ENCODE measurements around the gene MED23. TPM values are rescaled to one million over a fixed set of nuclear protein-coding genes. Genes with fewer than 3 reads are reported as not detected.

MED23 gene
- polyA plus RNA-seq, 3 donors: 4.5 to 21.9 (median 7.9) TPM

DNA sequence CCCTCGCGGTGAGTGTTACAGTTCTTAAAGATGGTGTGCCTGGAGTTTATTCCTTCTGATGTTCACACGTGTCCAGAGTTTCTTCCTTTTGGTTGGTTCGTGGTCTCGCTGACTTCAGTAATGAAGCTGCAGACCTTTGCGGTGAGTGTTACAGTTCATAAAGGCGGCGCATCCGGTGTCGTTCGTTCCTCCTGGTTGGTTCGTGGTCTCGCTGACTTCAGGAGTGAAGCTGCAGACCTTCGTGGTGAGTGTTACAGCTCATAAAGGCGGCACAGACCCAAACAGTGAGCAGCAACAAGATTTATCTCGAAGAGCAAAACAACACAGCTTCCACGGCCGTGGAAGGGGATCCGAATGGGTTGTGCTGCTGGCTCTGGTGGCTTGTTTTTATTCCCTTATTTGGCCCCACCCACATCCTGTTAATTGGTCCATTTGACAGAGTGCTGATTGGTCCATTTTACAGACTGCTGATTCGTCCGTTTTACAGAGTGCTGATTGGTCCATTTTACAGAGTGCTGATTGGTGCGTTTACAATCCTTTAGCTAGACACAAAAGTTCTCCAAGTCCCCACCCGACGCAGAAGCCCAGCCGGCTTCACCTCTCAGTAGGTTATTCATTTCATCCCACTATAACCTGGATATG lies 103.2 kb downstream of the MED23 start:
- H3K4me1 ChIP-seq (ENCODE audit: control insufficient read depth in 1 of 2, insufficient read depth in 2 of 2, low read length in 2 of 2): no peaks in the 10 kb centered on the region
- no peak overlapping the region for H3K27ac Mint-ChIP-seq
- no peak overlapping the region for H3K9ac ChIP-seq (ENCODE audit: insufficient read depth, low read length, poor library complexity, severe bottlenecking)
- WGBS (ENCODE audit: insufficient coverage): 94% methylated on average over 16 of the region's 25 CpGs
- no peaks in the 10 kb centered on the region for H4K20me1 ChIP-seq (ENCODE audit: insufficient read depth, low read length)
- H3K27ac ChIP-seq (ENCODE audit: low read depth in 1 of 2, low read length in 2 of 2): no peak overlapping the region
- TF ChIP-seq, protein P1, sequence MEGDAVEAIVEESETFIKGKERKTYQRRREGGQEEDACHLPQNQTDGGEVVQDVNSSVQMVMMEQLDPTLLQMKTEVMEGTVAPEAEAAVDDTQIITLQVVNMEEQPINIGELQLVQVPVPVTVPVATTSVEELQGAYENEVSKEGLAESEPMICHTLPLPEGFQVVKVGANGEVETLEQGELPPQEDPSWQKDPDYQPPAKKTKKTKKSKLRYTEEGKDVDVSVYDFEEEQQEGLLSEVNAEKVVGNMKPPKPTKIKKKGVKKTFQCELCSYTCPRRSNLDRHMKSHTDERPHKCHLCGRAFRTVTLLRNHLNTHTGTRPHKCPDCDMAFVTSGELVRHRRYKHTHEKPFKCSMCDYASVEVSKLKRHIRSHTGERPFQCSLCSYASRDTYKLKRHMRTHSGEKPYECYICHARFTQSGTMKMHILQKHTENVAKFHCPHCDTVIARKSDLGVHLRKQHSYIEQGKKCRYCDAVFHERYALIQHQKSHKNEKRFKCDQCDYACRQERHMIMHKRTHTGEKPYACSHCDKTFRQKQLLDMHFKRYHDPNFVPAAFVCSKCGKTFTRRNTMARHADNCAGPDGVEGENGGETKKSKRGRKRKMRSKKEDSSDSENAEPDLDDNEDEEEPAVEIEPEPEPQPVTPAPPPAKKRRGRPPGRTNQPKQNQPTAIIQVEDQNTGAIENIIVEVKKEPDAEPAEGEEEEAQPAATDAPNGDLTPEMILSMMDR (IDR thresholded peaks at IDR 0.05): no peak
- H3K9me3 Mint-ChIP-seq: peaks cover 0 to 5% (median 2%) of the 10 kb centered on the region in 7 donors
- intact Hi-C loops (cut with micrococcal nuclease): no loop called here
- H3K4me1 Mint-ChIP-seq: peaks cover 7% of the 10 kb centered on the region
- no peaks in the 10 kb centered on the region for H3K36me3 Mint-ChIP-seq
- H3K9me3 ChIP-seq (replicated peaks in 1 of 2; ENCODE audit: control insufficient read depth in 1 of 2, insufficient read depth in 1 of 2, low read length in 2 of 2): peaks cover 0 to 6% of the 10 kb centered on the region in 2 donors
- no peak overlapping the region for H2AFZ ChIP-seq (ENCODE audit: insufficient read depth, low read depth, low read length, poor library complexity, severe bottlenecking)
- no peaks in the 10 kb centered on the region for H3K36me3 ChIP-seq (replicated peaks in 1 of 2; ENCODE audit: control insufficient read depth in 1 of 2, insufficient read depth in 2 of 2, low read length in 2 of 2)
- H3K79me2 ChIP-seq (ENCODE audit: insufficient read depth, low read length): no peaks in the 10 kb centered on the region
- no peaks in the 10 kb centered on the region for H3K27me3 Mint-ChIP-seq (ENCODE audit: low read depth in 3 of 3)
- DNase-seq: no peak
- H3K4me3 ChIP-seq (replicated peaks in 1 of 3; ENCODE audit: low read depth in 2 of 3, low read length in 3 of 3): no peak overlapping the region
- H3K4me3 Mint-ChIP-seq: no peak overlapping the region
- H3K4me2 ChIP-seq (replicated peaks; ENCODE audit: extremely low read depth, low read length, poor library complexity, severe bottlenecking): no peak overlapping the region
- H3K27me3 ChIP-seq (ENCODE audit: control insufficient read depth in 2 of 2, insufficient read depth in 2 of 2, low read length in 2 of 2): no peaks in the 10 kb centered on the region

DNA sequence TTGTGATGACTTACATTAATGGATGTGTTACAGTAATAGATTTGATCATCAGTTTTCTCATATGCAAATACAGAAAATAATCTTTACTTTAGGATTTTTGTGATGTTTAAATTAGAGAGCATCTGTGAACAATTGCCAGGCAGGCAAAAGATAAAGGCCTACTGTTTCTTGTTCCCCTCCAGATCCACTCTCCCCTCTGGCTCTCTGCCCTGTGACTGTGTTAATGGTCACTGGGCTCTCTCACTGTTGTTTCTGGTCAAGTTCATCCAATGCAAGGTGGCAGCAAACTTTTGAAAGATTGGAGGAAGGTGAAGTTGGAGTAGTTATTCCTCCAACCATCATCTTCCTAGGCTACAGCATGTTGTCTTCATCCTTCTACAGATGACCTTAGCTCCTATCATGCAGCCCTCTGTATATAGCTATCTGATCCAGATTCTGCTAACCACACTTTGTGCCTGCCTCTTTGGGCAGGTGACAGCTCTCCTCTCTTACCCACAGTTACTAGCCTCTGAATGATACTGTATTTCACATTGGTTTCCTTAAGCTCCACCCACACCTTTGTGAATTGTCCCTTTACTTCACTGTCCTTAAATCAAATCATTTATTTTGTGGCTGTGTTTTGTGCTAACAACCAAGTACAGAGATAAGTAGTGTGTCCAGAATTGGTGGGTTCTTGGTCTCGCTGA lies 103.9 kb downstream of the MED23 start:
- TF ChIP-seq, protein P1 (IDR thresholded peaks at IDR 0.05): no peak
- no peaks in the 10 kb centered on the region for H3K4me1 ChIP-seq (ENCODE audit: control insufficient read depth in 1 of 2, insufficient read depth in 2 of 2, low read length in 2 of 2)
- H3K4me1 Mint-ChIP-seq: peaks cover under 1% of the 10 kb centered on the region
- no peak overlapping the region for H2AFZ ChIP-seq (ENCODE audit: insufficient read depth, low read depth, low read length, poor library complexity, severe bottlenecking)
- no peaks in the 10 kb centered on the region for H3K27me3 ChIP-seq (ENCODE audit: control insufficient read depth in 2 of 2, insufficient read depth in 2 of 2, low read length in 2 of 2)
- H3K4me2 ChIP-seq (replicated peaks; ENCODE audit: extremely low read depth, low read length, poor library complexity, severe bottlenecking): no peak overlapping the region
- intact Hi-C loops (cut with micrococcal nuclease): no loop called here
- H3K9ac ChIP-seq (ENCODE audit: insufficient read depth, low read length, poor library complexity, severe bottlenecking): no peak overlapping the region
- WGBS (ENCODE audit: insufficient coverage): 100% methylated on average over 1 of the region's 1 CpG
- H3K9me3 Mint-ChIP-seq: peaks cover 0 to 5% (median 2%) of the 10 kb centered on the region in 7 donors
- H4K20me1 ChIP-seq (ENCODE audit: insufficient read depth, low read length): no peaks in the 10 kb centered on the region
- no peak overlapping the region for H3K4me3 Mint-ChIP-seq
- no peaks in the 10 kb centered on the region for H3K27me3 Mint-ChIP-seq (ENCODE audit: low read depth in 3 of 3)
- H3K4me3 ChIP-seq (replicated peaks in 1 of 3; ENCODE audit: low read depth in 2 of 3, low read length in 3 of 3): no peak overlapping the region
- H3K36me3 ChIP-seq (replicated peaks in 1 of 2; ENCODE audit: control insufficient read depth in 1 of 2, insufficient read depth in 2 of 2, low read length in 2 of 2): no peaks in the 10 kb centered on the region
- H3K79me2 ChIP-seq (ENCODE audit: insufficient read depth, low read length): no peaks in the 10 kb centered on the region
- no peak overlapping the region for H3K27ac ChIP-seq (ENCODE audit: low read depth in 1 of 2, low read length in 2 of 2)
- DNase-seq: no peak
- no peaks in the 10 kb centered on the region for H3K36me3 Mint-ChIP-seq
- no peak overlapping the region for H3K27ac Mint-ChIP-seq
- peaks cover 0 to 6% of the 10 kb centered on the region in 2 donors for H3K9me3 ChIP-seq (replicated peaks in 1 of 2; ENCODE audit: control insufficient read depth in 1 of 2, insufficient read depth in 1 of 2, low read length in 2 of 2)

Small RNAs within 50 kb of the gene (small RNA-seq; reads per million reads assigned to genes)
- gene RNU4-18P (ENCODE audit: insufficient read length, low read depth): not detected

Other genes with a start within 250 kb of the MED23 start
- gene ARG1, start 55.0 kb downstream of the MED23 start, polyA plus RNA-seq: not detected
- gene ENPP3, start 9.1 kb upstream of the MED23 start, polyA plus RNA-seq: not detected
- gene OR2A4, start 73.2 kb upstream of the MED23 start, polyA plus RNA-seq: not detected
- not detected for gene CTAGE9, start 82.8 kb upstream of the MED23 start, polyA plus RNA-seq
- not detected for gene ENPP1, start 179.8 kb upstream of the MED23 start, polyA plus RNA-seq